NCI-H1694 treated with DMSO at 0.1 percent for 48 hours (cell line): ENCODE measurements around the gene MTHFD2.
"Not testable (repeated sequence)": the region's sequence is repeated elsewhere in the genome, so short reads cannot be mapped to it uniquely, and the experiment has no call there.

Experiments
- DNase-seq: peaks from one replicate; lab custom pipeline; 2025; lab: John Stamatoyannopoulos, UW

Gene MTHFD2

DNA sequence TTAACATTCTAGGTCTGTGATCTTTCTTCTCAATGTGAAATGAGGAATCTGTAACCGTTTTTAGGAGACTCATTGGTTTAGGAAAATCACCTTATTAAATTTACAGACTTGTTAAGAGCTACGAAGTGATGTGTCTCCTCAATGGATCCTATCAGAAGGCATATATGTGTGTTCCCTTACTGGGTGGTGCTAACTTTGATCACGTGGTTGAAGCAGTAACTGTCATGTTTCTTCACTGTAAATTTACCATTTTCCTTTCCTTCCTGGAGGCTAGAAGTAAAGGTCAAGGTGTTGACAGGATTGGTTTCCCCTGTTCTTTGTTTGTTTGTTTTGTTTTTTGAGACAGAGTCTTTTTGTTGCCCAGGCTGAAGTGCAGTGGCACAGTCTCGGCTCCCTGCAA, 1.4 kb upstream of the MTHFD2 start:
- no peak for DNase-seq

DNA sequence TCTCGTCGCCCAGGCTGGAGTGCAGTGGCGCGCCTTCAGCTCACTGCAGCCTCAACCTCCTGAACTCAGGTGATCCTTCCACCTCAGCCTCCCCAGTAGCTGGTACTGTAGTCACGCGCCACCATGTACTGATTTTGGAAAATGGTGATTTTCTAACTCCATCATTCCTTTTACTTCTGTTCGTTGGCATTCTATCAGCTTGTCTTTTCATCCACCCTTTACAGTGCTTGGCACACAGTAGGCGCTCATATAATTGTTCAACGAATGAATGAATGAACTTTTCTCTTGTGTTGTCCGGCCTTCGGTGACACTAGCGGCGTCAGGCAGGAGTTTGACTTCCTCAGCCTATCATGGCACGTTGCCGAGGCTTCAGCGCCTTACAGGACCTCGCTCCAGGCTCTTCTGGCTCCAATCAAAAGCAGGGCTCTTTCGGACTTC, 373 bp upstream of the MTHFD2 start:
- no peak for DNase-seq

DNA sequence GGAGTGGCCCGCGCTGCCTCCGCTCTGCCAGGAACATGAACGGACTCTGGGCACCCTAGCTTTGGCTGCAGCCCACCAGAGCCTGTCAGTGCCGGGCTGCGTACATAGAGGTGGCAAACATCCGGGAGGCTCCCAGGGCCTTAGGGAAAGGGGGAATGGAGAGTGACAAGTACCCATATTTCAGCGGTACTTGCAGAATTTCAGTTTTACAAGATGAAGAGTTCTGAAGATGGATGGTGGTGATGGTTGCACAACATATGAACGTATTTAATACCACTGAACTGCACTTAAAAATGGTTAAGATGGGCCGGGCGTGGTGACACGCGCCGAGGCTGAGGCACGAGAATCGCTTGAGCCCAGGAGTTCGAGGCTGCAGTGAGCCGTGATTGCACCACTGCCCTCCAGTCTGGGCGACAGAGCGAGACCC, 873 bp downstream of the MTHFD2 start:
- no peak for DNase-seq

DNA sequence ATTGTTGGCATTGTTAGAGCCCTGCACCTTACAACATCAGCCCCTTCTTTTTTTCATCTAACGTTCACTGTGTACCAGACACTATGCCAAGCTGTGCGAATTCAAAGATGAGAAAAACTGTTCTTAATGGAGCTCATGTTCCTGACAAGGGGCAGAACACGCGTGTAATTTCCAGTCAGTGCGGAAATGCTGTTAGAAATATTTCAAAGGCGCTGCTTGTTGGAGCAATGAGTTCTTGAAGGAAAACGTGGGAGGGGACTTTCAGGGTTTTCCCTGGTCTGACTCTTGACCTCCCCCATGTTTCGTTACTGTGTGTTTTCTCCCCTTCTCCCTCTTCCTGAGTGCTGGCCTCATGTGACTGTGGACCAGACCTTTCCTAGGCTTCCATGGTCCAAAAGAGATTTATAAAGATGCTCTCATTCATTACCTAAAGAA, 1.5 kb downstream of the MTHFD2 start:
- DNase-seq = no peak

DNA sequence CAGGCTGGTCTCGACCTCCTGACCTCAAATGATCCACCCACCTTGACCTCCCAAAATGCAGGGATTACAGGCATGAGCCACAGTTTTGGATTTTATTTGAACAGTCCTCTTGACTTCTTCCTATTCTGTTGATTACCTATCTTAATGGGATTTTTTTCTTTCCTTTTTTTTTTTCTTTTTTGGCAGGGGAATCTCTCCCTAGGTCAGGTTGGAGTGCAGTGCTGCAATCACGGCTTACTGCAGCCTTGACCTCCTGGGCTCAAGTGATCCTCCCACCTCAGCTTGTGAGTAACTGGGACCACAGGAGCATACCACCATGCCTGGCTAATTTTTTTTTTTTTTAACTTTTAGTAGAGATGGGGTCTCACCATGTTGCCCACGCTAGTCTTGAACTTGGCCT, 2.8 kb downstream of the MTHFD2 start:
- no peak for DNase-seq

DNA sequence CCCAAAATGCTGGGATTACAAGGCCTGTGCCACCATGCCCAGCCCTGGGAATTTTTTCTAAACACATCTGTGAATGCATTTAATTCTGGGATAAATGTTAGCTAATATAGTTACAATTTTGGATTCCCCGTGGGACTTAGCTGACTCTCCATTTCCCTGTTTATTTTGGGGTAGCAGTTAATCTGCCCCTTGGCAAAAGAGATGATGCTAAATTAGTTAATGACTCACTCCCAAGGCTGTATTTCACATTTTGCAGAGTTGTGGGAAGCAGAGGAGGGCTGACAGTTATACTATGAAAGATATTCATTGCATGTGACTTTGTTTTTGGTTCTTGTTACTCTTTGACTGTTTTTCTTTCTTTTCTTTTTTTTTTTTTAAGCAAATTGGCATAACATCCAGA, 3.2 kb downstream of the MTHFD2 start:
- DNase-seq = no peak

DNA sequence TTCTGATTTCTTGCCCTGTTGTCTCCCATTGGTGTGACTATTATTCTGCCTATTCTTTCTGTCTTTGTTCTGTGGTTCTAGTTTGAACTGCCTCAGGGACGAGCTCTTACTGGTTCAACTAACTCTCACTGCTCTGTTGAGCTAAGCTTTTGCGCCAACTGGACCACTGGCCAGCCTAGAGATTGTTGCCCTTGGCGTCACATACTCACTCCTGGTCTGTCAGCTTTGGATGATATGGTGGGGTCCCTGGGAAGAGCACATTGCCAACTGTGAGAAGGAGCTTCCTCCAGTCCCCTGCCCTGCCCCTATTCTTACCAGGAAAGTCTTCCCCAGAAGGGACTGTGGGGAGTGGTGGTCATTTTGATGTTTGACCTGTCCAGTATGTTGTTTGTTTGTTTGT, 6.0 kb downstream of the MTHFD2 start:
- DNase-seq = no peak

DNA sequence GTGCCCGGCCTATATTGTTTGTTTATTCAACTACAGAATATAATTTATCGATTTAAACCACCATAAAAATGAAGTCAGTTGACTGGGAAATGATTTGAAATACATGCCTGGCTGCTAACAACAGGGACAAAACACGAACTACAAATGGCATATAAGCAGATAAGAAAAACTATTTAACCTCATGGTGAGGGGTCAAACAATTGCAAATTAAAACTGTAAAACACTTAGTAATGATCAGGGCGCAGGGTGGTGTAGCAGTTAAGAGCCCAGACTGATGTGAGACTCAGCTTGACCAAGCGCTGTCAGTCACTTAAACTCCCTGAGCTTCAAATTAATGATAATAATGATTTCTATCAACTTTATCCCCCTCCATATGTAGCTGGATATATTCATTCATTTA, 6.7 kb downstream of the MTHFD2 start:
- DNase-seq = no peak

DNA sequence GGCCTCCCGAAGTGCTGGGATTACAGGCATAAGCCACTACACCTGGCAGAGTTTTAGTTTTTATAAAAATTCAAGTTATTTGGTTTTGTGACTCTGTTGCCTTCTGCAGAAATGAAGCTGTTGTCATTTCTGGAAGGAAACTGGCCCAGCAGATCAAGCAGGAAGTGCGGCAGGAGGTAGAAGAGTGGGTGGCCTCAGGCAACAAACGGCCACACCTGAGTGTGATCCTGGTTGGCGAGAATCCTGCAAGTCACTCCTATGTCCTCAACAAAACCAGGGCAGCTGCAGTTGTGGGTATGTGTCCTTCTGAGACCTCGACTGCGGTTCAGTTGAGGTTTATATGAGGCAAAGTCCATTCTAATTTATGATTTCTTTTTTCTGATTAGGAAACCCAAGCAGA, 7.2 kb downstream of the MTHFD2 start:
- no peak for DNase-seq

DNA sequence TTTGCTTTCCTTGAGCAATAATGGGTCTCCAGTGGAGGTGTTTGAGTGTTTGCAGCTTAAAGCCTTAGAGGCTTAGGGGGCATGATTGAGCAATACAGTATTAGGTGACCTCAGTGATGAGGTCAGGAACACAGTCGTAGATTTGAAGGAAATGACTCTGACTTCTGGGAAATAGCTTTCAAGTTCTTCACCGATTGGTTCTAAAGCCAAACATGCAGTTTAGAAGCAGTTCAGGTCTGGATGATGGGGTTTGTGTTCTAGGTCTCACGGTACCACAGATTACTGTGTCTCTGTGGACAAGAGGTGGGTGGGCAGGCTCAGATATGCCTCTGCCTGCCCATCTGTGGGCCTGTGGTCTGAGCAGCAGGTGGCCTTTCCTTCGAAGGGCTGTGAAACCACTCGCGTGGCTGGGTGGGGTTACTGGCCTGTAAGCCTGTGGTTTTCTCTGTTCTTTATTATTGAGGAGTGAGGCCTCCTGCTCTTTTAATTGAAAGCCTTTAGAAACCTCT, 7.8 kb downstream of the MTHFD2 start:
- no peak for DNase-seq

DNA sequence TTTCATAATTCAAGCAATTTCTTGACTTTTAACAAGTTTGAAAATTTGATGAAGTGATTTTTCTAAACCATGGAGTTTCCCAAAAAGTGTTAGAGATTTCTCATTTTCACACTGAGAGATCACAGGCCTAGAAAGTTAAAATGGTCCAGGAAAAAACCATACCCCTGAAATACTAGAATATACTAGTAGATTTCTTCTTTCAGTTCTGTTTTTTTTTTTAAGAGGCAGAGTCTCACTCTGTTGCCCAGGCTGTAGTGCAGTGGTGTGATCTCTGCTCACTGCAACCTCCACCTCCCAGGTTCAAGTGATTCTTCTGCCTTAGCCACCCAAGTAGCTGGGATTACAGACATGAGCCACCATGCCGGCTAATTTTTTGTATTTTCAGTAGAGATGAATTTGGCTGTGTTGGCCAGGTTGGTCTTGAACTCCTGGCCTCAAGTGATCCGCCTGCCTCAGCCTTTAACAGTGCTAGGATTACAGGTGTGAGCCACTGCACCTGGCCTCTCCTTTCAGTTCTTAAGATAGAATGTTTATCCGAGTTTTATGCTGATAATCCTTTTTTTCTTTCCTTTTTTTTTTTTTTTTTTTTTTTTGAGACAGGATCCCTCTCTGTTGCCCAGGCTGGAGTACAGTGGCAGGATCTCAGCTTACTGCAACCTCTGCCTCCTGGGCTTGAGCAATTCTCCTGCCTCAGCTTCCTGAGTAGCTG, 14.4 kb downstream of the MTHFD2 start:
- DNase-seq = no peak

DNA sequence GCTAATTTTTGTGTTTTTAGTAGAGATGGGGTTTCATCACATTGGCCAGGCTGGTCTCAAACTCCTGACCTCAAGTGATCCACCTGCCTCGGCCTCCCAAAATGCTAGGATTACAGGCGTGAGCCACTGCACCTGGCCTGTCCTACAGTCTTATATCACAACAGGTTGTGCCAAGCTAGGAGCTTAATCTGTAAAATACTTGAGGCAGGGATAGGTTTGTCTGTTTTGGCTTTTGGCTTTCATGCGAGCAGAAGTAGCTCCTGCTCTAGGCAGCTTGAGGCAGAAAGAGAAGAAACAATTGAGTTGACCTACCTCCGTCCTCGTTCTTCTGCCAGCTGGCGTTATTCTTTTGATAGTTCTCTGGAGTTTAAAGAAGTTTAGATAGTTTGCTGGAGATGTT, 17.4 kb downstream of the MTHFD2 start:
- DNase-seq = not testable (repeated sequence)

DNA sequence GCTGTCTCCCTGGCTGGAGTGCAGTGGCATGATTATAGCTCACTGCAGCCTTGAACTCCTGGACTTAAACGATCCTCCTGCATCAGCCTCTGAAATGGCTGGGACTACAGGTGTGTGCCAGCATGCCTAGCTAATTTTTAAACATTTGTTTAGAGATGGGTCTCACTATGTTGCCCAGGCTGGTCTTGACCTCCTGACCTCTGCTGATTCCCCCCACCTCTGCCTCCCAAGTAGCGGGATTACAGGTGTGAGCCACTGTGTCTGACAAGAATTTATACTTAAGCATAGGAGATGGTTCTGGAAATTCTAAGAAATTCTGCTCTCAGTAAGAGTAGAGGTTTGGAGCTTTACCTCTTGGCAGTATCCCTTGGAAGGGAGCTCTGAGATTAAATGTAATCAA, 18.2 kb downstream of the MTHFD2 start:
- no peak for DNase-seq

DNA sequence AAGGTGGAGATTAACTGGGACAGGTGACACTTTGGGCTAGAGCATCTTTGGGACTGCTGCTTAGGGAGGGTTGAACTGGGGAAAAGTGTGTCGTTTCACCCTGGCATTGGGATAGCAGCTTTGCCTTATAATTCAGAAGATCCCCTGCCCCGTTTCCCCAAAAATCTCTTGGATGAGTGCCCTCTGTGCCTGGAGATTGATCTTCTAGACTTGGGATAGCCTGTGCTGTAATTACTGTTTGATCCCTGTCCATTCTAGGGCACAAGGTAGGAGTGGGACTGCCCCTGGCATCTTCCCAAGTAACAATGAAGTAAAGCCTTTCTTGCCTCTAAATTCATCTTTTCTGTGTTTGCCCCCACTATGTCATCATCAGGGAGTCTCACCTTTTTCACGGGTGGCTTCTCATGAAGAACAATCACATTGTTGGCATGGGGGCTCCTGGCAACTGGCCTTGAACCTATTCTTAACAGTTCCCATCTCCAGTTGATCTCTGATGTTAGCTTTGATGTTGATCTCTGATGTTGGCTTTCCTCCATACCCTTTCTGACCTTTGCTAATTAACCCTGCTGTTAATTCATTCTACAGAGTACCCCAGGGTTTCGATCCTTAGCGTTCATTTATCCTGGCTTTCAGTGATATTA, 21.6 kb downstream of the MTHFD2 start:
- no peak for DNase-seq

DNA sequence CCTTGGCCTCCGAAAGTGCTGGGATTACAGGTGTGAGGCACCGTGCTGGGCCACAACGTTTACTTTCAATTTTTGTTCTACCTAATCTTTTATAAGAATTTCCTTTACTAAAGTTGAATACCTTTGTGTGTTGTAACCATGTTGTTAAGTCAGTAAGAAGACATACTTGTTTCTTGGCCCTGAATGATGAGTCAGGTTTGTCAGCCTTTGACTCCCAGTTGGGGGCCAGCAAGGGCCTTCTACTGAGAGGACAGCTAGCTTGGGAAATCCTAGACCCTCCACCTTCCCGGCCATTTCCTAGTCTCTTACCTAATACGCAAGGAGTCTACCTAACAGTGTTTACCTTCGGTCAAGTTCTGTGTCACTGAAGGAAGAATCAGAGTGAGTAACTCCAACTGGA, 22.7 kb downstream of the MTHFD2 start:
- no peak for DNase-seq

DNA sequence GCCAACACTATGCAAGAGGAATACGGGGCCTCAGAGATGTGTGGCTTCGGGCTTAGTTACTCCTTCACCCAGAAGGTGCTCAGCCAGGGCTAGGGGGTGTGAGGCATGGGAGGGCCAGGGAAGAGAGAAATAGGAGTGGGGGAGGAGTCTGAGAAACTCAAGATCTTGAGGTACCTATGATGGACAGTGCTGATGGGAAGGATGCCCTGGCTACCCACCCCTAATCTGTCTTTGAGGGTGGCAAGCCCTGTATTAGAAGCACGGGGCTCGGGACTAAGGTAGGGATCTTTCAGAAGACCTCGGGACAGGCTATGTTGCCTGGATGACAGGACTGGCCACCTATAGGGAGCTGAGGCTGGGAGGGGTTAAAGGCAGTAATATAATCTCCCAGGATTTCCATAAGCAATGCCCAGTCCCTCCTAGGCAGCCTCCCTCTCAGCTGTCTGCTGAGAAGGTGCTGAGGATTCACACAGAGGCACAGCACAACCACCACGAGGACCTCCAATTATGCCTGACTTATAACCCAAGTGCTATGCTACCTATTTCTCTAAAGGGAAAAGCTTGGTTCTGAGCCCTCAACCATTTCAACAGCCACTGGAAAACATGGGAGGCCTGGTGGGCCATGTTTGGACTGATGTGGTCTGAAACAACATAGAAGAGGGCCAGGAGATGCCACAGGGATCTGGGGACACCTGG, 23.3 kb downstream of the MTHFD2 start:
- DNase-seq = no peak

DNA sequence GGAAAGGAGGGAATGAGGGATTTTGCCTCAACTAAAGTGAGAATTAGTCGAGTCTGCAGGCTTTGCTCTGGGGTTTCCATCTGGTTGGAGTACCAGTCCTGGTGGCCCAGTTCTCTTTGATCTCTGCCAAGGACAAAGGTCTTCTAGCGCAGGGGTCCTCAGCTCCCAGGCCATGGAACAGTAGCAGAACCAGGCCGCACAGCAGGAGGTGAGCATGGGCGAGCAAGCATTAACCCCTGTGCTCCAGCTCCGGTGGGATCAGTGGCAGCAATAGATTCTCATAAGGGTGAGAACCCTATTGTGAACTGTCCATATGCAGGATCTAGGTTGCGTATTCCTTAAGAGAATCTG, 23.9 kb downstream of the MTHFD2 start:
- no peak for DNase-seq

DNA sequence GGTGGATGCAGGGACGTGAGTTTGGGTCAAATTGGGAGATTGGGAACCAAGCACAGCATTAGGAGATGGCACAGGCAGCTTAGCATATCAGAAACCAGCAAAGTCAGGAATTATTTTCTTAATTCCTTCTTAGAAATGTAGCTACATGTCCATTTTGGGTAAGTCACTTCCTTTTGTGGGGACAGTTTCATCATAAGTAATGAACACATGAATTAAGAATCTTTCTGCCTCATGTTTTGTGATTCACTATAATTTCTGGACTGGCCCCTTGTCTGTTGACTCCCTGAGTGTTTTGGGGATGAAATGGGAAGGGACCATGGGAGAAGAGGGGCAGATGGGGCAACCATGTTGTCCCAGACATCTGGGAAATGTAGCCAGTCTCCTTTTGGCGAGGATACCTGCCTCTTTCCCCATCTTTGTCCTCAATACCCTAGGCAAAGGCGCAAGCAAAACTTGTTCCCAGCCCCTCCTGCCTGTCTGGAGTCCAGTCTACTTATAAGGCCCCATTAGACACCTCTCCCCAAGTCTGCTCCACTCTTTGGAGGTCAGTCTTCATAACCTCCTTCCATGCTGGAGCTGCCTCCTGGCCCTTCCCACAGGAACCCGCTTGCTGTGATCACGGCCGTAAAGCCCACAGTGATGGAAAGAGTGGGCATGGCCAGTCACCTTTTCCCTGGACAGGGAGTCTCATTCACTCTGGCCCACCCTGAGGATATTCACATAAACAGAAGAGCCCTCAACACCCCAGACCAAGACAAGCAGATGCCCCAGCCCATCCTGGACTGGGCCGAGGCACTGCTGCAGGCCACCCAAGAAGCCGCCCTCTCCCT, 25.7 kb downstream of the MTHFD2 start:
- no peak for DNase-seq

DNA sequence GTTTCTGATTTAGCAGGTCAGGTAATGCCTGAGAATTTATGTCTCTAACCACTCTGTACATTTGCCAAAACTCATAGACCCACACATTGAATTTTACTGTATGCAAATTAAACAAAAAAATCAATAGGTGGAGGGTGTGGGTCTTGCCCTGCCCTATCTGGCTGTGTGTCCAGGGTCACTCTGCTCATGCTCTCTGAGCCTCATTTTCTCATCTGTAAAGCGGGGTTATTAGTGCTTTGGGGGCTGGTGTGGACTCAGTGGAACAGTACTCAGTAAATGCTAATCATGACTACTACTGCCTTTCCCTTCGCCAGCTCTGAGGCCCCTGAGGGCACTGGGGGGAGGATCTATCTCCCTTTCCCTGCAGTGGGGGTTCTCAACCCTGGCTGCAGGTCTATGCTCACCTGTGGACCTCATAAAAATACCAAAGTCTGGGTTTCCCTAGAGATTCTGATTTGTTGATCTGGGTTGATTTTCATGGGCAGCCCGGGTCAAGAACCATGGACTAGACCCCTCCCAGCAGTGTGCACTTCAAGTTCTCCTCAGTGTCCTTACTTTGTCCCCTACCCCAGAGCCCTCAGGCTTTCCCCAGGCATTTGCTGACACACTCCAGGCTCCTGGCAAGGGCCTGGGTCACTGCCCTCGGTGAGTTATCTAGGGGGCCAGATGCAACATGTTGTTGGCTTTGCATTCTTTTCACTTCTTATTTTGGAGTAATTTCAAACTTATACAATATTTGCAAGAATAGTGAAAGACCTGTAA, 27.5 kb downstream of the MTHFD2 start:
- no peak for DNase-seq

DNA sequence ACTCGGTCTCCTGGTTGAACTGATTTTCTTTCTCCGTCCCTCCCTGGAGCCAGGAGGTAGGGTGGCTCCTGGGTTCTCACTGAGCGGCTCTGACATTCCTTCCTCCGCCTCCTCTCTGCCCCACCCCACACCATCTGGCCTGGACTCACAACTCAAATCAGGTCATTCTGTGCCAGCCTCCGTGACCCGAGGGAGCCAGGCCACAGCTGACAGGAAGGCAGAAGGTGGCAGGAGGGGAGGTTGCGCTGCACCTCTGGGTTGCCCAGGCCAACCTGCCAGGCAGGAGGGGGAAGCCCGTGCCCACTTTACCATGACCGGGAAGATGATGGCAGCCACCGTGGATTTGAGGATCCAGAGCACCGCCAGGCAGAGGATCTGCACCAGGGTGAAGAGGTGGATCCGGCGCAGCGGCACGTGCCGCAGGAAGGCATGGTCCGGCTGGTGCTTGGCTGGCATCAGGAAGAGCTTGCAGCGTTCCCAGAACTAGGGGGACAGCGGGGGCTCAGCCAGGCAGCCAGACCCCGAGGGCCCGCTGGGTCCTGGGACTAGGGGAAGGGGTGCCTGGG, 28.3 kb downstream of the MTHFD2 start:
- DNase-seq = no peak

DNA sequence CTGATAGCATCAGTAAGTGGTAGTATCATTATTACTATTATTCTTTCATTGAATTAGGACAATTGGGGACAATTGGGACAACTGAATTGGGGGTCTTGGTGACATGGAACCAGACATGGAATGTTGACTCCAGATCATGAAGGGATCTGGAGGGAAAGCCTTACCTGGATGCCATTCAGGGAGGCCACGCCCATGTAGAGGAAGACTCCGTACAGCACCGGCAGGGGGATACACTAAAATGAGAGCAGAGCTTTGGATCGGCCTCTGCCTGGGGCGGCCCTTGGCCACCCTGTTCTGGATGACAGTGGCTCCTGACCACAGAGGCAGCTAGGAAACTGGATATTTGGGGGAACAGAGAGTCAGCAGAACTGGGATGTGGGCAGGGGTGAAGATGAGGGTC, 29.2 kb downstream of the MTHFD2 start:
- no peak for DNase-seq
